GM18519 (cell line): ENCODE results near the gene MRS2.

Source experiments
- ATAC-seq: cut with Tn5 transposase; IDR thresholded peaks from one replicate; pipeline ENCODE4 v1.9.1; 2021; ENCODE audit warnings: mild to moderate bottlenecking, moderate library complexity; ENCODE audit not compliant: unreplicated experiment, low FRiP score

The MRS2 gene

DNA sequence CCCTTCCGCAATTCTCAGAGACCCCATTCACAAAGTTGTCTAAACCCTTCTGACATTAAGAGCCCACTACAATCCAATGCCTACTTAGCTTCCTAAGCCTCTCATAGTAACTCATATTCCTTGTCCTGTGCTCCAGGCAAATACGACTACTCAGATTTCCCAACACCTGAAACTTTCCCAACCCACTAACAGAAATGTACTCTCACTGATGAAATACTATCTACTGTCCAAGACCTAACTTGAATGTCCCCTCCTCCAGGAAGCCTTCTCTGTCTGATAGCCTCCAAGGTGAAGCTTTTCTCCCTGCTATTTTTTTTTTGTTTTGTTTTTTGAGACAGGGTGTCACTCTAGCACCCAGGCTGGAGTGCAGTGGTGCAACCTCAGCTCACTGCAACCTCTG lies 56.2 kb downstream of the MRS2 start:
- no peak for ATAC-seq

DNA sequence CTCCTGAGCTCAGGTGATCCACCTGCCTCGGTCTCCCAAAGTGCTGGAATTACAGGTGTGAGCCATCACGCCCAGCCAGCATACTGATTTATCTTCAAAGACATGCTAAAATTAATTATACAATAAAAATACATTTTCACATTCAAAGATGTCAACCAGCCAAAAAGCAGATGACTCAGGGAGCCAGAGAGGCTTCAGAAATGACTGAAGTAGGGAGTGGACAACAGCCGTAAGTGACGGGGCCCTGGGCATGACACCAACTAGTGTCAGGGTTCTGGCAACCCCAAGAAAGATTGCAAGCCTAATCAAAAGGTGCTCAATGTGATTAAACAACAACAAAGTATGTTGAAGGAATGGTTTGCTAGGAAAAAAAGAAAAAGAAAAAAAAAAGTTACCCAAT lies 58.2 kb downstream of the MRS2 start:
- no peak for ATAC-seq

DNA sequence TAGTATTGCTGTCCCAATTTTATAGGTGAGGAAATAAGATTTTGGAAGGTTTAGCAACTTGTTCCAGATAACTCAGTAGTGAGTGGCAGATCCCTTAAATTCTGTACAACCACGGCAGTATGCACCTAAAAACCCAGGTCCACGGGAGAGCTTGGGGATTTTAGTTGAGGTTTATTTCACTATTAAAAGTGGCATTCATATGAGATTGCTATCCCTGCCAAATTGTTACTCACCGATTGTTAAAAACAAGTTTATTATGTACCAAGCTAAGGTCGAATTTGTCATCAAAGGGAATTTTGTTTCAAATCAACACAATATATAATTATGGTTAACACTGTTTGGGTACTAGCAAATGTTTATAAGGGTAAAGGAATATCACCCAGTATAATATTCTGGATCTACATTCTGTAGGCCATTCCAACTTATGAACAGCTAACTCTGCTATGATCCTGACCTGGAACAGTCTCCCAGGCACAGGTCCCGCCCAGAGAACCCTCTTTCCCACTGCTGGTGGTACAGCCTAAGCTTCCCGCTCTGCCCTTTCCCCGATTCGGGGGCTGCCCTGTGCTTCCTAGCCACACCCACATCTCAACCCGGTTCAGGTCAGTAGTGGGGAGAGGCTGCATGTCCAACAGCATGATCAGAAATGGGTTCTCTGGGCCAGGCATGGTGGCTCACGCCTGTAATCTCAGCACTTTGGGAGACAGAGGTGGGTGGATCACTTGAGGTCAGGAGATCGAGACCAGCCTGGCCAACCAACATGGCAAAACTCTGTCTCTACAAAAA lies 61.7 kb downstream of the MRS2 start:
- ATAC-seq, result no peak

DNA sequence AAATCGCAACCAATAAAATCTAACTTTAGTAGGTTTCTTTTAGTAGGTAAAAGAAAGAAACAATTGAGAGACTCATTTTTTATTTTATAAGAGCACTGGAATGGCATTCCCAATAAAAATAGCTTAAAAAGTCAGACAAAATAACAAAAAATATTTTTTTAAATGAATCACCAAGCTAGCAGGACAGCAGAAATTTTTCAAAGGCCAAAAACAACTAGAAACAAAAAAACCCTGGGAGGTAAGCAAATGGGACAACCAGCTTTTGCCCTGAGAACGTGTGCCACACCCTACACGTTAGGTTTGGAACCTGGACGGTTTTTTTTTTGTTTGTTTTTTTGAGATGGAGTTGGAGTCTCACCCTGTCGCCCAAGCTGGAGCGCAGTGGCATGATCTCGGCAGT lies 67.1 kb downstream of the MRS2 start:
- no peak for ATAC-seq

DNA sequence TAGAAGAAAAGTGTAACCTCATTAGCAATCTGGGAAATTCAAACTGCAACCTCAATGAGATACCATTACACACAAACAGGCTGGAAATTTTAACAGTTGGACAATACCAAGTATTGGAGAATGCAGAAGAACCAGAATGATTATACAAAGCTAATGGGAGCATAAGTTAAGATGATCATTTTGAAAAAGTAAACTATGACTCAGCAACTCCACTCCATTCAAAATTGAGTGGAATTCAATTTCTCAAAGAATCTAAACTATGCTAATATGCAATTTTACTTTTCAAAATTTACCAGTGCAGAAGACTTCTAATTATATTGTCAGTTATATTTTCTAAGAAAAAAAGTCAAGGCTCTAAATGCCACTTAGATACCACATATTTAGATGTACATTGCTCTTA lies 69.4 kb downstream of the MRS2 start:
- no peak for ATAC-seq
